NB4 (cell line): ENCODE measurements around the gene MTR.

Source experiments
- MYC ChIP-seq: IDR thresholded peaks from 2 replicates; pipeline ENCODE4 v1.6.1; 2011; ENCODE audit warnings: low read depth, low read length
- POLR2A ChIP-seq: IDR thresholded peaks from 2 replicates; pipeline ENCODE4 v1.6.1; 2011; ENCODE audit warnings: mild to moderate bottlenecking; ENCODE audit not compliant: insufficient read length; ENCODE audit errors: extremely low read depth
- TF ChIP-seq, protein P1 (sequence below): IDR thresholded peaks from one replicate; pipeline ENCODE4 v1.5.1; 2012; ENCODE audit warnings: low read depth, low read length

DNA sequence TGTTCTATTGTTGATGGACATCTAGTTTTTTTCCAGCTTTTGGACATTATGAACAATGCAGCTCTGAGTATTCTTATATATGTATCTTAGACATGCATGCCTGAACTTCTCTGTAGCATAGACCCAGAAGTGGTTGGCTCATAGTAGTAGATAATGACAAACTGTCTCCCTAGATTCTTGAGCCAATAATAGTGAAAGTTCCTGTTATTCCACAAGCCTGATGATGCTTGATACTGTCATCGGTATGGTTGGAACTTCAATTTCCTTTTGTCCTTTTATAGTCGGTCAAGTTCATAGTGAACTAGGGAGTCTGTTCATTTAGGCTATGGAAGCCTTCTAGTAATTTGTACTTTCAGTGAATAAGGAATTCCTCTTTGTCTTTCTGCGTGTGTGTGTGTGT, 56.8 kb downstream of the MTR start:
- TF ChIP-seq, protein P1, sequence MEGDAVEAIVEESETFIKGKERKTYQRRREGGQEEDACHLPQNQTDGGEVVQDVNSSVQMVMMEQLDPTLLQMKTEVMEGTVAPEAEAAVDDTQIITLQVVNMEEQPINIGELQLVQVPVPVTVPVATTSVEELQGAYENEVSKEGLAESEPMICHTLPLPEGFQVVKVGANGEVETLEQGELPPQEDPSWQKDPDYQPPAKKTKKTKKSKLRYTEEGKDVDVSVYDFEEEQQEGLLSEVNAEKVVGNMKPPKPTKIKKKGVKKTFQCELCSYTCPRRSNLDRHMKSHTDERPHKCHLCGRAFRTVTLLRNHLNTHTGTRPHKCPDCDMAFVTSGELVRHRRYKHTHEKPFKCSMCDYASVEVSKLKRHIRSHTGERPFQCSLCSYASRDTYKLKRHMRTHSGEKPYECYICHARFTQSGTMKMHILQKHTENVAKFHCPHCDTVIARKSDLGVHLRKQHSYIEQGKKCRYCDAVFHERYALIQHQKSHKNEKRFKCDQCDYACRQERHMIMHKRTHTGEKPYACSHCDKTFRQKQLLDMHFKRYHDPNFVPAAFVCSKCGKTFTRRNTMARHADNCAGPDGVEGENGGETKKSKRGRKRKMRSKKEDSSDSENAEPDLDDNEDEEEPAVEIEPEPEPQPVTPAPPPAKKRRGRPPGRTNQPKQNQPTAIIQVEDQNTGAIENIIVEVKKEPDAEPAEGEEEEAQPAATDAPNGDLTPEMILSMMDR: no peak
- no peak for TF ChIP-seq MYC
- TF ChIP-seq POLR2A: no peak
